ENCODE measurements around the gene SERGEF. TPM values are rescaled to one million over a fixed set of nuclear protein-coding genes. Genes with fewer than 3 reads are reported as not detected.

The SERGEF gene
- total and polyA plus RNA-seq, 7 donors: 11.1 to 33.1 (median 26.0) TPM

DNA sequence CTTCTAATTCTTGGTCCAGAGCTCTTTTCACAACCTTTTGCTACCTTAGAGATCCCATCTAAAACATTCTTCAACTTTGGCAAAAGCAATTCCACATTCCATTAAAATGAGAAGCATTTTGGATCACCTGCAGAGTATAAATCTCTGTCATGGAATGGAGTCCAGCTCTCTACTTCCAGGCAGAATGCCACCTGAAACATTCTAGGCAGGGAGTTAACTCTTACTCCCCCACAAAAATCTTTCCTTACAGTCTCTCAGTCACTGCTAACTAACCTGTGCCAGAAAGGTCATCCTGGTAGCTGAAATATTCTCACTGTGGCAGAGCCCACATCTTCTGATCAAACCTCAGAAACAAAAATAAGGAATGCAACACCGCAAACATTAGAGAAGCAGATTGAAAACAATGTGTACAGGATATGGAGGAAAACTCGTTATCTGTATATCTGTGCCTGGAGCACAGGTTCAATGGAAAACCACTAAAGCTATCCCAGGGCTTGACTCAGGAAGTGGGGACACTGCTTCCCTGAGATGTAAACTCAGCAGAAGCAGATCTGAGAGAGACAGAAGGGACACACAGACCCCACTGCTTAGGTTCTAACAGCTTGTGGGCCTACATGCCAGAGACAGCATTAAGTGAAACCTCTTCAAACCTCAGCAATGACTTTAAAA is 199.3 kb downstream of the SERGEF start:
- intact Hi-C loops (cut with DNase I): no loop called here
- peak; percentile 55 to 72 (median 62) for ATAC-seq

DNA sequence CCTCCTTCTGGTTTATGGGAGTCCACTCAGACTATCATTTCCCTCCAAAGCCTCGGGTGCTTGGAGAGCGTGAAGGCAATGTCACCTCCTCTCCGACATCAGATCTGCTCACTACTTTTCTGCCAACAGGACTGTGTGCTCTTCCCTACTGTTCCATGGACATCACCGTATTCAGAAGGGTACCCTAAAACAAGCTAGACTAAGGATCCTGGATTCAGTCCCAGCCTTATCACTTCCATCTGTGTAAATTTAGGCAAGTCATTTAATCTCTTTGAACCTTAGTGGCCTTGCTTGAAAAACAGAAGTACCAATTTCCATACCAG is 200.0 kb downstream of the SERGEF start:
- no peak overlapping the region for H3K4me3 ChIP-seq
- ATAC-seq (peak; percentile 27 to 59 (median 50)), DNase-seq (no peak)
- intact Hi-C loops (cut with DNase I): no loop called here
- H3K36me3 ChIP-seq (ENCODE audit: insufficient read depth in 1 of 2, low read depth in 1 of 2): no peaks in the 10 kb centered on the region
- H3K9me3 ChIP-seq: no peaks in the 10 kb centered on the region
- peaks cover 54% of the 10 kb centered on the region for H3K4me1 ChIP-seq
- peak overlapping the region; percentile 38 for H3K27ac ChIP-seq
- 14 to 48% (median 27%) methylated on average over 4 of the region's 4 CpGs for WGBS, 3 donors
- no peaks in the 10 kb centered on the region for H3K27me3 ChIP-seq (ENCODE audit: insufficient read depth in 3 of 3, low read length in 2 of 3)
- TF ChIP-seq, protein P1, sequence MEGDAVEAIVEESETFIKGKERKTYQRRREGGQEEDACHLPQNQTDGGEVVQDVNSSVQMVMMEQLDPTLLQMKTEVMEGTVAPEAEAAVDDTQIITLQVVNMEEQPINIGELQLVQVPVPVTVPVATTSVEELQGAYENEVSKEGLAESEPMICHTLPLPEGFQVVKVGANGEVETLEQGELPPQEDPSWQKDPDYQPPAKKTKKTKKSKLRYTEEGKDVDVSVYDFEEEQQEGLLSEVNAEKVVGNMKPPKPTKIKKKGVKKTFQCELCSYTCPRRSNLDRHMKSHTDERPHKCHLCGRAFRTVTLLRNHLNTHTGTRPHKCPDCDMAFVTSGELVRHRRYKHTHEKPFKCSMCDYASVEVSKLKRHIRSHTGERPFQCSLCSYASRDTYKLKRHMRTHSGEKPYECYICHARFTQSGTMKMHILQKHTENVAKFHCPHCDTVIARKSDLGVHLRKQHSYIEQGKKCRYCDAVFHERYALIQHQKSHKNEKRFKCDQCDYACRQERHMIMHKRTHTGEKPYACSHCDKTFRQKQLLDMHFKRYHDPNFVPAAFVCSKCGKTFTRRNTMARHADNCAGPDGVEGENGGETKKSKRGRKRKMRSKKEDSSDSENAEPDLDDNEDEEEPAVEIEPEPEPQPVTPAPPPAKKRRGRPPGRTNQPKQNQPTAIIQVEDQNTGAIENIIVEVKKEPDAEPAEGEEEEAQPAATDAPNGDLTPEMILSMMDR (IDR thresholded peaks at IDR 0.05): no peak

More for the DNA sequence above, 199.3 kb downstream of the SERGEF start:
- 45 to 69% (median 51%) methylated on average over 2 of the region's 2 CpGs for WGBS, 3 donors
- Histone ChIP-seq H3K4me3 (no peak overlapping the region), H3K9me3 (no peaks in the 10 kb centered on the region), H3K27ac (peak overlapping the region; percentile 38), H3K36me3 (ENCODE audit: insufficient read depth in 1 of 2, low read depth in 1 of 2) (no peaks in the 10 kb centered on the region), H3K4me1 (peaks cover 54% of the 10 kb centered on the region), H3K27me3 (ENCODE audit: insufficient read depth in 3 of 3, low read length in 2 of 3) (no peaks in the 10 kb centered on the region)
- no peak for DNase-seq
- TF ChIP-seq, protein P1 (IDR thresholded peaks at IDR 0.05): no peak

DNA sequence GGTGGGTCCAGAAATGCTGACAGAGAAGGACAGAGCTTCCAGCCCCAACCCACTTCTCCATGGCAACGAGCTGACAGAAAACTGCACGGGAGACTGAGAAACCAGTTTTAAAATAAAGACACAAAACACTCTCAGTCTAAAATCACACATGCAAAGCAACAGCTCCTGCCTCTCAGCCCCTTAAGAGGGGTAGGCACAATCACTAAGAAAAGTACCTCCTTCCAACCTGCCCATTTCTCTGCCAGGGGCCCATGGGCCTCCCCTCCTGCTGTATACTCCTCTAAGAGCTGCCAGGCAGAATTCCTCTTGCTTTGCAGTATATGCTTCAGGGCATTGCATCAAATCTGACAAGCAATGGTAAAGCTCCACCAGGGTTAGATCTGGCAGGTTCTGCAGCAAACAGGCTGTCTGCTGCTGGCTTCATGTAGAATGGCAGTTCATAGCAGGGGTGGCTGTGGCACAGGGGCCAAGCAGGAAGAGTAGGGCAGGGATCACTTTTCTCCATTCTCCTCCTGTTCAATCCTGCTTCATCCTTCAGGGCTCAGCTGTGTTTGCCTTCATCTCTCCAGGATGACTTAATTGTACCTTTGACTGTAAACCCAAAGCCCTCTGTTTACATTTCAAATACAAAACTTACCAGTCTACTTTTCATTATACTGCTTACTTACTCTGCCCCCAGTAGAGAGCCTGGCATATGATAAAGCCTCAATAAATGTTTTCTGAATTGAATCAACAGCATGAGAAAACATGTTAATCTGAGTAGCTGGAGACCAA is 200.6 kb downstream of the SERGEF start:
- intact Hi-C loops (cut with DNase I): no loop called here
- Histone ChIP-seq H3K27ac (peak overlapping the region; percentile 38), H3K4me1 (peaks cover 54% of the 10 kb centered on the region), H3K27me3 (ENCODE audit: insufficient read depth in 3 of 3, low read length in 2 of 3) (no peaks in the 10 kb centered on the region), H3K36me3 (ENCODE audit: insufficient read depth in 1 of 2, low read depth in 1 of 2) (no peaks in the 10 kb centered on the region), H3K9me3 (no peaks in the 10 kb centered on the region), H3K4me3 (no peak overlapping the region)
- DNase-seq (no peak), ATAC-seq (no peak)
- 41 to 65% (median 48%) methylated on average over 2 of the region's 2 CpGs for WGBS, 3 donors
- TF ChIP-seq, protein P1 (IDR thresholded peaks at IDR 0.05): no peak

DNA sequence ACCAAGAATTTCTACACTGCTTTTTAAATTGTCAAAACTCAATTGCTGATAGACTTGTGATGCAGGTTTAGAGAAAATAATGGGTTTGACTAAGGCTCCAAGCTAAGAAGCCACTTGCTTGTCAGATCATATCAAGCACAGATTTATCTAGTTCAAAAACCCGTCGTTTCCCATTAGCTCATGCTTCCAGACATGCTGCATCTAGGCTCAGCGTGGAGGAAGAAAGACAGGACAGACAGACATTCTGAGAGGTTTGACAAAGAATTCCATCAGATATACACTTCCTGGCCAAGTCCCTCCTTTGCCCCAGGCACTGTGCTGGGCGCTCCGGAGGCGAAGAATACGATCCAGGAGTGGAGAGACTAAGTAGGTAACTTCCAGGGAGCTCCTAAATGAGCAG is 201.5 kb downstream of the SERGEF start:
- Histone ChIP-seq H3K4me3 (no peak overlapping the region), H3K27ac (no peak overlapping the region), H3K27me3 (ENCODE audit: insufficient read depth in 3 of 3, low read length in 2 of 3) (no peaks in the 10 kb centered on the region), H3K4me1 (peaks cover 54% of the 10 kb centered on the region), H3K36me3 (ENCODE audit: insufficient read depth in 1 of 2, low read depth in 1 of 2) (no peaks in the 10 kb centered on the region), H3K9me3 (no peaks in the 10 kb centered on the region)
- ATAC-seq (peak in 1 of 4 donors; percentile 2), DNase-seq (no peak)
- intact Hi-C loops (cut with DNase I): no loop called here
- TF ChIP-seq, protein P1 (IDR thresholded peaks at IDR 0.05): no peak
- WGBS, 3 donors: 54 to 69% (median 62%) methylated on average over 7 of the region's 7 CpGs
